Neuronal stem cell (in vitro differentiated cells): ENCODE measurements around the gene SLC35C1.

Experiments used
- DNase-seq: peaks from one replicate; pipeline ENCODE4 v3.0.0-alpha.2; 2013; ENCODE audit warnings: low spot score
- H2AFZ ChIP-seq: one replicate; pipeline ENCODE4 v1.6.1; 2013; ENCODE audit warnings: mild to moderate bottlenecking, low read length, inconsistent platforms
- H2AK5ac ChIP-seq: 2 replicates; pipeline ENCODE4 v1.6.1; 2013; ENCODE audit warnings: low read depth, mild to moderate bottlenecking, inconsistent platforms, low read length, moderate library complexity, mixed read lengths
- H2BK120ac ChIP-seq: 2 replicates; pipeline ENCODE4 v1.6.1; 2013; ENCODE audit warnings: low read depth, mild to moderate bottlenecking, inconsistent platforms, low read length, moderate library complexity, mixed read lengths
- H2BK12ac ChIP-seq: one replicate; pipeline ENCODE4 v1.6.1; 2013; ENCODE audit warnings: low read length, inconsistent platforms
- H2BK15ac ChIP-seq: 2 replicates; pipeline ENCODE4 v1.6.1; 2013; ENCODE audit warnings: mild to moderate bottlenecking, low read length, inconsistent platforms, mixed read lengths
- H2BK5ac ChIP-seq: one replicate; pipeline ENCODE4 v1.6.1; 2013; ENCODE audit warnings: inconsistent platforms, mild to moderate bottlenecking, low read length, moderate library complexity
- H3K14ac ChIP-seq: one replicate; pipeline ENCODE4 v1.6.1; 2013; ENCODE audit warnings: low read length, inconsistent platforms
- H3K18ac ChIP-seq: 2 replicates; pipeline ENCODE4 v1.6.1; 2013; ENCODE audit warnings: low read length, inconsistent platforms
- H3K23ac ChIP-seq: 2 replicates; pipeline ENCODE4 v1.6.1; 2013; ENCODE audit warnings: low read depth, mild to moderate bottlenecking, mixed read lengths, low read length, inconsistent platforms; ENCODE audit not compliant: poor library complexity
- H3K27ac ChIP-seq: replicated peaks from 3 replicates; pipeline ENCODE4 v1.5.1; 2013; ENCODE audit warnings: low read length, inconsistent platforms
- H3K27me3 ChIP-seq, 3 experiments: 2 replicates each; pipeline ENCODE4 v1.6.1; 2013; ENCODE audit warnings: low read length in 3 of 3, mild to moderate bottlenecking in 2 of 3, inconsistent platforms in 1 of 3, low read depth in 1 of 3, mixed read lengths in 1 of 3, moderate library complexity in 1 of 3; ENCODE audit not compliant: control insufficient read depth in 3 of 3, insufficient read depth in 3 of 3
- H3K36me3 ChIP-seq, 2 donors: replicated peaks in 1 of 2; 2 replicates each; pipeline ENCODE4 v1.6.1; 2013; ENCODE audit warnings: low read length in 2 of 2; ENCODE audit not compliant: control insufficient read depth in 2 of 2, insufficient read depth in 2 of 2
- H3K4ac ChIP-seq: 2 replicates; pipeline ENCODE4 v1.6.1; 2013; ENCODE audit warnings: inconsistent platforms, mild to moderate bottlenecking, low read length, moderate library complexity
- H3K4me1 ChIP-seq, 2 donors: 1 replicate in 1 of 2; 2 replicates in 1 of 2; pipeline ENCODE4 v1.6.1; 2013; ENCODE audit warnings: low read length in 2 of 2, low read depth in 1 of 2; ENCODE audit not compliant: control insufficient read depth in 2 of 2, insufficient read depth in 1 of 2
- H3K4me2 ChIP-seq: one replicate; pipeline ENCODE4 v1.6.1; 2013; ENCODE audit warnings: mild to moderate bottlenecking, low read length, inconsistent platforms; ENCODE audit not compliant: insufficient read depth, poor library complexity, severe bottlenecking
- H3K4me3 ChIP-seq, 2 donors: 2 replicates each; pipeline ENCODE4 v1.5.1; 2013; ENCODE audit warnings: low read length in 2 of 2, mild to moderate bottlenecking in 2 of 2, inconsistent platforms in 1 of 2, moderate library complexity in 1 of 2
- H3K79me1 ChIP-seq: one replicate; pipeline ENCODE4 v1.6.1; 2013; ENCODE audit warnings: low read depth, mild to moderate bottlenecking, inconsistent platforms, low read length, moderate library complexity
- H3K9ac ChIP-seq: one replicate; pipeline ENCODE4 v1.6.1; 2013; ENCODE audit warnings: mild to moderate bottlenecking, low read depth, low read length, inconsistent platforms; ENCODE audit not compliant: poor library complexity
- H3K9me3 ChIP-seq, 2 donors: replicated peaks in 1 of 2; 2 replicates each; pipeline versions ENCODE3 to v1.6.1; 2013; ENCODE audit warnings: low read length in 2 of 2, mild to moderate bottlenecking in 2 of 2, inconsistent platforms in 1 of 2, low read depth in 1 of 2, mixed read lengths in 1 of 2, moderate library complexity in 1 of 2; ENCODE audit not compliant: control insufficient read depth in 2 of 2, insufficient read depth in 1 of 2
- H4K8ac ChIP-seq: one replicate; pipeline ENCODE4 v1.6.1; 2013; ENCODE audit warnings: low read depth, mild to moderate bottlenecking, inconsistent platforms, low read length, moderate library complexity
- H4K91ac ChIP-seq: one replicate; pipeline ENCODE4 v1.6.1; 2013; ENCODE audit warnings: low read length, low read depth, mild to moderate bottlenecking, inconsistent platforms; ENCODE audit not compliant: poor library complexity
- WGBS, 2 donors: extraction: QIAGEN DNeasy Blood & Tissue Kit; methylation state at CpG; one replicate each; pipeline ENCODE4 v1.1.7; 2013; ENCODE audit warnings: missing lambda C conversion rate in 2 of 2, mixed read lengths in 1 of 2; ENCODE audit not compliant: insufficient read length in 2 of 2, insufficient replicate concordance in 1 of 2; ENCODE audit errors: extremely low coverage in 2 of 2; 5-methylcytosine and 5-hydroxymethylcytosine counted together

SLC35C1 gene

GRCh38 chr11:45851228-45851627 lies 46.3 kb downstream of the SLC35C1 start:
- Histone ChIP-seq H3K4me2 (no peak overlapping the region), H3K4me3 (no peak overlapping the region), H3K23ac (no peak overlapping the region), H3K14ac (no peak overlapping the region), H3K9ac (no peak overlapping the region), H3K36me3 (peaks cover 0 to 12% of the 10 kb centered on the region in 2 donors), H2AFZ (no peak overlapping the region), H3K27ac (no peak overlapping the region), H2BK12ac (no peak overlapping the region), H3K4me1 (peaks cover 6 to 7% of the 10 kb centered on the region in 2 donors), H2BK5ac (no peak overlapping the region), H3K27me3 (peaks cover 0 to 3% (median 0%) of the 10 kb centered on the region in 3 experiments), H3K18ac (no peak overlapping the region), H2BK120ac (no peak overlapping the region), H4K8ac (no peak overlapping the region), H2BK15ac (no peak overlapping the region), H3K79me1 (peaks cover 2% of the 10 kb centered on the region), H2AK5ac (no peak overlapping the region), H3K4ac (no peak overlapping the region), H3K9me3 (no peaks in the 10 kb centered on the region), H4K91ac (no peak overlapping the region)
- DNase-seq, result no peak
- WGBS, 2 donors, result no CpG with 5 or more reads among the region's 2 CpGs

GRCh38 chr11:45852018-45852711 lies 47.2 kb downstream of the SLC35C1 start:
- Histone ChIP-seq H3K4me1 (peaks cover 4 to 6% of the 10 kb centered on the region in 2 donors), H3K9me3 (no peaks in the 10 kb centered on the region), H3K23ac (no peak overlapping the region), H2BK120ac (no peak overlapping the region), H3K27ac (no peak overlapping the region), H3K18ac (no peak overlapping the region), H3K4me2 (no peak overlapping the region), H3K27me3 (no peaks in the 10 kb centered on the region), H3K79me1 (peaks cover 2% of the 10 kb centered on the region), H2BK12ac (no peak overlapping the region), H2BK15ac (no peak overlapping the region), H3K14ac (no peak overlapping the region), H3K4me3 (no peak overlapping the region), H2AK5ac (no peak overlapping the region), H3K9ac (no peak overlapping the region), H3K36me3 (peaks cover 4 to 18% of the 10 kb centered on the region in 2 donors), H2BK5ac (no peak overlapping the region), H4K8ac (no peak overlapping the region), H4K91ac (no peak overlapping the region), H2AFZ (no peak overlapping the region), H3K4ac (no peak overlapping the region)
- no CpG with 5 or more reads among the region's 4 CpGs for WGBS, 2 donors
- DNase-seq, result no peak

GRCh38 chr11:45852712-45853101 lies 47.8 kb downstream of the SLC35C1 start:
- Histone ChIP-seq H3K27me3 (no peaks in the 10 kb centered on the region), H3K27ac (no peak overlapping the region), H2BK120ac (no peak overlapping the region), H3K79me1 (peaks cover 2% of the 10 kb centered on the region), H3K4me3 (no peak overlapping the region), H2BK15ac (no peak overlapping the region), H4K91ac (no peak overlapping the region), H2AK5ac (no peak overlapping the region), H3K18ac (no peak overlapping the region), H3K4me2 (no peak overlapping the region), H4K8ac (no peak overlapping the region), H3K4me1 (peaks cover 4 to 6% of the 10 kb centered on the region in 2 donors), H3K36me3 (peaks cover 4 to 23% of the 10 kb centered on the region in 2 donors), H3K23ac (no peak overlapping the region), H3K4ac (no peak overlapping the region), H3K14ac (no peak overlapping the region), H2AFZ (no peak overlapping the region), H3K9me3 (no peaks in the 10 kb centered on the region), H2BK5ac (no peak overlapping the region), H2BK12ac (no peak overlapping the region), H3K9ac (no peak overlapping the region)
- DNase-seq, result no peak
- no CpG with 5 or more reads among the region's 1 CpG for WGBS, 2 donors

GRCh38 chr11:45853332-45854219 lies 48.6 kb downstream of the SLC35C1 start:
- Histone ChIP-seq H4K91ac (no peak overlapping the region), H3K9me3 (no peaks in the 10 kb centered on the region), H2AK5ac (no peak overlapping the region), H2BK15ac (no peak overlapping the region), H4K8ac (no peak overlapping the region), H3K36me3 (peaks cover 4 to 32% of the 10 kb centered on the region in 2 donors), H3K9ac (no peak overlapping the region), H3K4me2 (no peak overlapping the region), H2BK120ac (no peak overlapping the region), H3K4ac (no peak overlapping the region), H3K14ac (no peak overlapping the region), H3K27me3 (no peaks in the 10 kb centered on the region), H3K27ac (no peak overlapping the region), H3K79me1 (no peaks in the 10 kb centered on the region), H2BK5ac (no peak overlapping the region), H3K4me1 (peaks cover 2 to 3% of the 10 kb centered on the region in 2 donors), H3K18ac (no peak overlapping the region), H2BK12ac (no peak overlapping the region), H2AFZ (no peak overlapping the region), H3K23ac (no peak overlapping the region), H3K4me3 (no peak overlapping the region)
- no peak for DNase-seq
- WGBS, 2 donors, result no CpG with 5 or more reads among the region's 7 CpGs
